Retinal pigment epithelial cell (primary cell): ENCODE data around the gene PLVAP.
"Not testable (repeated sequence)": the region's sequence is repeated elsewhere in the genome, so short reads cannot be mapped to it uniquely, and the experiment has no call there.

Experiments
- DNase-seq: peaks from one replicate; pipeline ENCODE4 v3.0.0-alpha.2; 2010; ENCODE audit warnings: low read depth
- H3K4me3 ChIP-seq: 2 replicates; pipeline ENCODE4 v1.5.1; 2011; ENCODE audit warnings: mild to moderate bottlenecking, low read length, control low read depth, moderate library complexity
- TF ChIP-seq, protein P1 (sequence below): conservative IDR thresholded peaks from 2 replicates; pipeline ENCODE4 v1.5.1; 2011; ENCODE audit warnings: low read depth, low read length, control low read depth, inconsistent platforms

PLVAP gene

GRCh38 chr19:17370026-17370587 lies 7.0 kb downstream of the PLVAP start:
- TF ChIP-seq, protein P1, sequence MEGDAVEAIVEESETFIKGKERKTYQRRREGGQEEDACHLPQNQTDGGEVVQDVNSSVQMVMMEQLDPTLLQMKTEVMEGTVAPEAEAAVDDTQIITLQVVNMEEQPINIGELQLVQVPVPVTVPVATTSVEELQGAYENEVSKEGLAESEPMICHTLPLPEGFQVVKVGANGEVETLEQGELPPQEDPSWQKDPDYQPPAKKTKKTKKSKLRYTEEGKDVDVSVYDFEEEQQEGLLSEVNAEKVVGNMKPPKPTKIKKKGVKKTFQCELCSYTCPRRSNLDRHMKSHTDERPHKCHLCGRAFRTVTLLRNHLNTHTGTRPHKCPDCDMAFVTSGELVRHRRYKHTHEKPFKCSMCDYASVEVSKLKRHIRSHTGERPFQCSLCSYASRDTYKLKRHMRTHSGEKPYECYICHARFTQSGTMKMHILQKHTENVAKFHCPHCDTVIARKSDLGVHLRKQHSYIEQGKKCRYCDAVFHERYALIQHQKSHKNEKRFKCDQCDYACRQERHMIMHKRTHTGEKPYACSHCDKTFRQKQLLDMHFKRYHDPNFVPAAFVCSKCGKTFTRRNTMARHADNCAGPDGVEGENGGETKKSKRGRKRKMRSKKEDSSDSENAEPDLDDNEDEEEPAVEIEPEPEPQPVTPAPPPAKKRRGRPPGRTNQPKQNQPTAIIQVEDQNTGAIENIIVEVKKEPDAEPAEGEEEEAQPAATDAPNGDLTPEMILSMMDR, result no peak
- DNase-seq, result no peak
- no peak overlapping the region for H3K4me3 ChIP-seq

DNA sequence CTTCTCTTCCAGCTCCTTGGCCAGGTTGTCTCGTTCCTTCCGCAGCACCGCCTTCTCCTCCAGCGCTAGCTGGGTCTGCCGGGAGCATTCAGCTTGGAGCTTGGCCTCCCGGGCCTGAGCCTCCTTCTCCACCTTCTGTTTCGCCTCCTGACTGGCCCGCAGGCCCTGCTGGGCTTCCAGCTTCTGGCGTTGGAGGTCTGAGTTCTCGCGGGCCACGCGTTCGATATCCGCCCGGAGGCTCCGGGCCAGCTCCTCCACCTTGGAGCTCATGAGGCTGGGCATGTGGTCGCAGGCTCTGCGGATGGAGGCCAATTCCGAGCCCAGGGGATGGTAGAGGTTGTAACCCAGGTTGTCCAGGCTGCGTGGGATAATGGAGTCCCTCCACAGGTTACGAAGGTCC lies 11.8 kb downstream of the PLVAP start:
- DNase-seq, result no peak
- H3K4me3 ChIP-seq, result no peak overlapping the region
- TF ChIP-seq, protein P1, result no peak

DNA sequence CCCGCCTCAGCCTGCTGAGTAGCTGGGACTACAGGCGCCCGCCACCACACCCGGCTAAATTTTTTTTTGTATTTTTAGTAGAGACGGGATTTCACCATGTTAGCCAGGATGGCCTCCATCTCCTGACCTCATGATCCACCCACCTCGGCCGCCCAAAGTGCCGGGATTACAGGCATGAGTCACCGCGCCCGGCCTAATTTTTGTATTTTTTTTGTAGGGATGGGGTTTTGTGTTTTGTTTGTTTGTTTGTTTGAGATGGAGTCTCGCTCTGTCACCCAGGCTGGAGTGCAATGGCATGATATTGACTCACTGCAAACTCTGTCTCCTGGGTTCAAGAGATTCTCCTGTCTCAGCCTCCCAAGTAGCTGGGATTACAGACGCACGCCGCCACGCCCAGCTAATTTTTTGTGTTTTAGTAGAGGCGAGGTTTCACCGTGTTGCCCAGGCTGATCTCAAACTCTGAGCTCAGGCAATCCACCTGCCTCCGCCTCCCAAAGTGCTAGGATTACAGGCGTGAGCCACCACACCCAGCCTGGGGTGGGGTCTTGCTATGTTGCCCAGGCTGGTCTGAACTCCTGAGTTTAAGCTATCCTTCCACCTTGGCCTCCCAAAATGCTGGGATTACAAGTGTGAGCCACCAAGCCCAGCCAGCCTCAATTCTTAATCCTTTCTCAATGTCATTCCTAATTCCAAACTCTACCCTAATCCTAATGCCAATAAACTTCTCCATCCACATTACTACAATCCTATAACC lies 13.1 kb downstream of the PLVAP start:
- not testable (repeated sequence) for H3K4me3 ChIP-seq, DNase-seq

DNA sequence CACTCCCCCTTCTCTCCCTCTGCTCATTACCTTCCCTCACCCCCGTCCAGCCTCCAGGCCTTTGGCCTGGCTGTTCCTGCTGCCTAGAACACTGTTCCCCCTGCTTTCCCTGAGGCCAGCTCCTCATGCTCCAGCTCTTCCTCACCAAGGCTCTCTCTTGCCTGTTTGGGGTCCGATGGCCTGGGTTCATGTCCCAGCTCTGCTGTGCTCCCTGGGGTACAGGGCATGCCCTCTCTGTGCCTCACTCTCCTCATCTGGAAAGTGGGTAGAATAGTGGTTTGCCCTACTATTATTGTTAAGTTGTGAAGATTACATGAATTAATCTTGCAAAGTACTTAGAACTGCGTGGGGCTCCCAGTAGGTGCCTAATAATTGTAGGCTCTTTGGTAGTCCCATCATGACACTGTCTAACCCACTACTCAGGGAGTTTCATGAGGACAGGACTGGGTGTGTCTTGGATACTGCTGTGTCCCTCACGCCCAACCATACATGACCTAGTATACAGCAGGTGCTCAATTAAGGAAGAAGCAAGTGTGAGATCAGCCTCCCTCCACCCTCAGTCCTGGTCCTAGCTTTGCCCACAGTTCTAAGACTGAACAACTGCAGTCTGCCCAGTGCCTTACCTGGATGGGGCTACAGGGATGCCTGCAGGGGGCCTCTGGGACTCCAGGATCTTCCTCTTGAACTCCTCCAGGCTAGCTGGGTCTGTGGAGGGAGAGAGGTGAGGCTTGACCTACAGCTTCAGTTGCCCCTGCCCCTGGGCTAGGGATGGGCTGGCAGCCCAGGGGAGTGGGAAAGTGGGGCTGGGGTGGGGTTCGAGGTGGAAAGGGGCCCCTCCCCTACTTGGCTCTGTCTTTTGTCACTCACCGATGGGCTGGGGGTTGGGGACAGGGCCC lies 17.0 kb downstream of the PLVAP start:
- no peak overlapping the region for H3K4me3 ChIP-seq
- TF ChIP-seq, protein P1, result no peak
- DNase-seq, result no peak

GRCh38 chr19:17358395-17358794 lies 18.7 kb downstream of the PLVAP start:
- DNase-seq, result no peak
- H3K4me3 ChIP-seq, result no peak overlapping the region
- TF ChIP-seq, protein P1, result no peak

GRCh38 chr19:17357724-17358123 lies 19.4 kb downstream of the PLVAP start:
- TF ChIP-seq, protein P1, result no peak
- no peak for DNase-seq
- H3K4me3 ChIP-seq, result no peak overlapping the region

- TF ChIP-seq, protein P1, result no peak
Observed at GRCh38 chr19:17357078-17357666, 20.0 kb downstream of the PLVAP start.

More at GRCh38 chr19:17357078-17357666, 20.0 kb downstream of the PLVAP start:
- no peak overlapping the region for H3K4me3 ChIP-seq
- no peak for DNase-seq
